ENCODE measurements around the gene PFDN2.

PFDN2 gene

DNA sequence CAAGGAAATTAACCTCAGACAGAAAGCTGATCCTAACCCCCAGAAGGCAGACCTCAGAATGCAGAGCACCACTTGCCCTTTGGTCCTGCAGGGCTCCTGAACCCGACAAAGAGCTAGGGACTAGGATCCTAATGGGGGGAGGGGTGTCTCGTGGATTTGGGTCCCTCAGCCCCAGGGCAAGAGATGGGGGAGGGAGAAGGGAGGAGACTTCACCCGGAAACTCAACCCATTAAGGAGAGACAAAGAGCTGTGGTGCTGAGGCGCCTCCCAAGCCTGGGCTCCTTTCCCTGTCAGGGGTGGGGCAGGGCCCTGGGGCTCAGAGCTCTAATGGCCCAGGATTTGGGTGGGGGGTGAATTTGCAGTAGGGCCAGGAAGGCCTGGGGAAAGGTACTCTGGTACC is 31.4 kb downstream of the PFDN2 start:
- Histone ChIP-seq H3K4me2 (ENCODE audit: low read length) (no peak overlapping the region), H2AFZ (ENCODE audit: low read depth, low read length) (no peak overlapping the region), H3K9me3 (ENCODE audit: insufficient read depth, low read length) (no peaks in the 10 kb centered on the region), H3K27ac (ENCODE audit: low read length) (no peak overlapping the region), H3K4me1 (ENCODE audit: low read length) (no peaks in the 10 kb centered on the region), H3K36me3 (replicated peaks; ENCODE audit: low read depth, low read length) (no peaks in the 10 kb centered on the region), H3K9ac (ENCODE audit: low read length) (no peak overlapping the region), H4K20me1 (ENCODE audit: insufficient read depth, low read length) (no peaks in the 10 kb centered on the region), H3K27me3 (ENCODE audit: low read depth, low read length) (no peaks in the 10 kb centered on the region), H3K79me2 (ENCODE audit: low read length) (no peaks in the 10 kb centered on the region), H3K4me3 (ENCODE audit: low read length) (no peak overlapping the region)
- TF ChIP-seq EZH2phosphoT487 (IDR thresholded peaks at IDR 0.05; ENCODE audit: low read depth) (no peak), CTCF (IDR thresholded peaks at IDR 0.05; ENCODE audit: low read depth, low read length) (no peak)

- Histone ChIP-seq H3K4me2 (ENCODE audit: low read length) (no peak overlapping the region), H3K4me1 (ENCODE audit: low read length) (no peaks in the 10 kb centered on the region), H3K79me2 (ENCODE audit: low read length) (no peaks in the 10 kb centered on the region)
Observed at GRCh38 chr1:161085165-161085564, 32.7 kb downstream of the PFDN2 start.

GRCh38 chr1:161084597-161084988 is 33.2 kb downstream of the PFDN2 start:
- Histone ChIP-seq H3K9ac (ENCODE audit: low read length) (no peak overlapping the region), H3K4me1 (ENCODE audit: low read length) (no peaks in the 10 kb centered on the region), H3K4me3 (ENCODE audit: low read length) (no peak overlapping the region), H3K9me3 (ENCODE audit: insufficient read depth, low read length) (no peaks in the 10 kb centered on the region), H3K27me3 (ENCODE audit: low read depth, low read length) (no peaks in the 10 kb centered on the region), H2AFZ (ENCODE audit: low read depth, low read length) (no peak overlapping the region), H3K36me3 (replicated peaks; ENCODE audit: low read depth, low read length) (no peaks in the 10 kb centered on the region), H4K20me1 (ENCODE audit: insufficient read depth, low read length) (no peaks in the 10 kb centered on the region), H3K4me2 (ENCODE audit: low read length) (no peak overlapping the region), H3K27ac (ENCODE audit: low read length) (no peak overlapping the region), H3K79me2 (ENCODE audit: low read length) (no peaks in the 10 kb centered on the region)
- no peak for TF ChIP-seq CTCF (IDR thresholded peaks at IDR 0.05; ENCODE audit: low read depth, low read length)
- TF ChIP-seq EZH2phosphoT487 (IDR thresholded peaks at IDR 0.05; ENCODE audit: low read depth) = no peak

More at GRCh38 chr1:161085165-161085564, 32.7 kb downstream of the PFDN2 start:
- Histone ChIP-seq H3K27ac (ENCODE audit: low read length) (no peak overlapping the region), H3K9ac (ENCODE audit: low read length) (no peak overlapping the region), H3K4me3 (ENCODE audit: low read length) (no peak overlapping the region), H2AFZ (ENCODE audit: low read depth, low read length) (no peak overlapping the region), H3K27me3 (ENCODE audit: low read depth, low read length) (no peaks in the 10 kb centered on the region), H3K36me3 (replicated peaks; ENCODE audit: low read depth, low read length) (no peaks in the 10 kb centered on the region), H3K9me3 (ENCODE audit: insufficient read depth, low read length) (no peaks in the 10 kb centered on the region), H4K20me1 (ENCODE audit: insufficient read depth, low read length) (no peaks in the 10 kb centered on the region)
- TF ChIP-seq EZH2phosphoT487 (IDR thresholded peaks at IDR 0.05; ENCODE audit: low read depth) (no peak), CTCF (IDR thresholded peaks at IDR 0.05; ENCODE audit: low read depth, low read length) (no peak)

- no peak overlapping the region for H3K4me3 ChIP-seq (ENCODE audit: low read length)
- no peaks in the 10 kb centered on the region for H3K27me3 ChIP-seq (ENCODE audit: low read depth, low read length)
- H2AFZ ChIP-seq (ENCODE audit: low read depth, low read length) = no peak overlapping the region
- no peaks in the 10 kb centered on the region for H3K36me3 ChIP-seq (replicated peaks; ENCODE audit: low read depth, low read length)
- H4K20me1 ChIP-seq (ENCODE audit: insufficient read depth, low read length) = no peaks in the 10 kb centered on the region
- no peak overlapping the region for H3K4me2 ChIP-seq (ENCODE audit: low read length)
- no peaks in the 10 kb centered on the region for H3K79me2 ChIP-seq (ENCODE audit: low read length)
- no peak overlapping the region for H3K27ac ChIP-seq (ENCODE audit: low read length)
- H3K4me1 ChIP-seq (ENCODE audit: low read length) = no peaks in the 10 kb centered on the region
- H3K9ac ChIP-seq (ENCODE audit: low read length) = no peak overlapping the region
- no peaks in the 10 kb centered on the region for H3K9me3 ChIP-seq (ENCODE audit: insufficient read depth, low read length)
- TF ChIP-seq EZH2phosphoT487 (IDR thresholded peaks at IDR 0.05; ENCODE audit: low read depth) (no peak), CTCF (IDR thresholded peaks at IDR 0.05; ENCODE audit: low read depth, low read length) (no peak)
Observed at GRCh38 chr1:161083748-161084596, 33.9 kb downstream of the PFDN2 start.
